ENCODE data around the gene OBSCN. TPM values are rescaled to one million over a fixed set of nuclear protein-coding genes. Genes with fewer than 3 reads are reported as not detected.

Gene OBSCN
- total and polyA plus RNA-seq, 2 of the 4 experiments (the other 2 are of a cell fraction): 4.1 to 9.5 TPM

DNA sequence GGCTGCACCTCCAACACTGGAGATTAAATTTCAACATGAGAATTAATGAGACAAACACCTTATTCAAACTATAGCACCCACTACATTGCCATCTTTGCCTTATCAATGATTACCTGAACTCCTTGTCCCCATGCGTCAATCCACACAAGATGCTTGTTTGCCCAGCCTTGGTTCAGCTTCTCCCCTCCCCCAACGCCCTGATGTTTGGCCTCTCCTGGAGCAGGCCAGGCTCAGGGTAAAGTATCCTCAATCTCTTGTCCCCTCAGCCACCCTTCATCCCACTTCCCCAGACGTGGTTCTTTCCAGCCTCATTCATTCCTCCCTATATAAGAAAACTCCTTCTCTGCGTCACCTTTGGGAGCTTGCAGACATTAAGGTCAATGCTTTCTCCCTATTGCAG is 220.6 kb downstream of the OBSCN start:
- H2BK15ac ChIP-seq (ENCODE audit: low read depth, low read length): no peak overlapping the region
- ChIA-PET POLR2A (ENCODE audit: unreplicated experiment) (no interaction called here), CTCF (no interaction called here)
- H3K9ac ChIP-seq (ENCODE audit: low read depth, low read length): no peak overlapping the region
- no peak overlapping the region for H3K27ac ChIP-seq (ENCODE audit: insufficient read depth, low read length)
- WGBS, 2 experiments (ENCODE audit: extremely low coverage in 2 of 2, insufficient read length in 1 of 2): 50% methylated on average over 2 of the region's 4 CpGs; no CpG with 5 or more reads in 1 of the 2 experiments
- H3K56ac ChIP-seq (ENCODE audit: extremely low read depth, insufficient read depth, low read length): no peak overlapping the region
- H3K27me3 ChIP-seq (ENCODE audit: control insufficient read depth, insufficient read depth, low read length): no peaks in the 10 kb centered on the region
- no peak overlapping the region for H4K91ac ChIP-seq (ENCODE audit: insufficient read depth, low read depth, low read length)
- no peak overlapping the region for H2AK5ac ChIP-seq (ENCODE audit: low read depth, low read length)
- no peak overlapping the region for H3K23ac ChIP-seq (ENCODE audit: low read depth, low read length)
- dilution Hi-C loops (cut with HindIII; ENCODE audit: low sequenced_read_pairs, unreplicated experiment): no loop called here
- H4K20me1 ChIP-seq (ENCODE audit: insufficient read depth, low read length): no peaks in the 10 kb centered on the region
- no peak for ATAC-seq (ENCODE audit: low read depth)
- H3K18ac ChIP-seq (ENCODE audit: low read depth, low read length): no peak overlapping the region
- no peaks in the 10 kb centered on the region for H3K9me3 ChIP-seq (ENCODE audit: control insufficient read depth, insufficient read depth, low read length)
- H2BK20ac ChIP-seq (ENCODE audit: low read depth, low read length): no peak overlapping the region
- H2BK5ac ChIP-seq (ENCODE audit: low read depth, low read length, poor library complexity, severe bottlenecking): no peak overlapping the region
- H3K4ac ChIP-seq (ENCODE audit: low read depth, low read length): no peak overlapping the region
- H3K9me1 ChIP-seq (ENCODE audit: insufficient read depth, low read length): 0 out of 2 replicates have a peak, but pooled peaks cover 5% of the 10 kb centered on the region
- H3K36me3 ChIP-seq (ENCODE audit: control insufficient read depth, insufficient read depth, low read length): peaks cover 3% of the 10 kb centered on the region
- in situ Hi-C loops (cut with MboI; ENCODE audit: low sequenced_read_pairs): no loop called here
- no peak overlapping the region for H2AFZ ChIP-seq (replicated peaks; ENCODE audit: low read length, poor library complexity)
- no peak overlapping the region for H4K8ac ChIP-seq (ENCODE audit: low read depth in 2 of 2, low read length in 2 of 2)
- no peaks in the 10 kb centered on the region for H3K79me1 ChIP-seq (ENCODE audit: low read depth in 1 of 2, low read length in 2 of 2)
- H3K4me2 ChIP-seq (ENCODE audit: low read depth, low read length): no peak overlapping the region
- H3K4me1 ChIP-seq (ENCODE audit: control insufficient read depth, insufficient read depth, low read length): no peaks in the 10 kb centered on the region
- TF ChIP-seq MAZ (IDR thresholded peaks at IDR 0.05; ENCODE audit: borderline replicate concordance, low read depth, low read length): no peak
- TF ChIP-seq RAD21 (IDR thresholded peaks at IDR 0.05; ENCODE audit: low read length): no peak
- no peak for TF ChIP-seq FOS (IDR thresholded peaks at IDR 0.05; ENCODE audit: low read depth, low read length)
- TF ChIP-seq, protein P1, sequence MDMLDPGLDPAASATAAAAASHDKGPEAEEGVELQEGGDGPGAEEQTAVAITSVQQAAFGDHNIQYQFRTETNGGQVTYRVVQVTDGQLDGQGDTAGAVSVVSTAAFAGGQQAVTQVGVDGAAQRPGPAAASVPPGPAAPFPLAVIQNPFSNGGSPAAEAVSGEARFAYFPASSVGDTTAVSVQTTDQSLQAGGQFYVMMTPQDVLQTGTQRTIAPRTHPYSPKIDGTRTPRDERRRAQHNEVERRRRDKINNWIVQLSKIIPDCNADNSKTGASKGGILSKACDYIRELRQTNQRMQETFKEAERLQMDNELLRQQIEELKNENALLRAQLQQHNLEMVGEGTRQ (IDR thresholded peaks at IDR 0.05; ENCODE audit: low read depth, low read length): no peak
- TF ChIP-seq MXI1 (IDR thresholded peaks at IDR 0.05; ENCODE audit: borderline replicate concordance, low read depth, low read length): no peak
- no peak for TF ChIP-seq POLR2A (IDR thresholded peaks at IDR 0.05; ENCODE audit: low read depth, low read length)
- no peak for TF ChIP-seq RCOR1 (IDR thresholded peaks at IDR 0.05; ENCODE audit: insufficient replicate concordance, low read length)
- TF ChIP-seq ELK1 (IDR thresholded peaks at IDR 0.05; ENCODE audit: borderline replicate concordance, low read depth, low read length): no peak
- TF ChIP-seq CEBPB (IDR thresholded peaks at IDR 0.05; ENCODE audit: low read depth, low read length): no peak
- TF ChIP-seq CTCF (conservative IDR thresholded peaks at IDR 0.05; ENCODE audit: low read depth, low read length): no peak
- no peak for TF ChIP-seq MAFK (IDR thresholded peaks at IDR 0.05; ENCODE audit: low read depth, low read length)
- TF ChIP-seq SMC3 (IDR thresholded peaks at IDR 0.05; ENCODE audit: low read depth, low read length): no peak
- H2BK120ac ChIP-seq (ENCODE audit: low read depth, low read length): no peak overlapping the region
- intact Hi-C loops (cut with micrococcal nuclease): no loop called here
- no peak for DNase-seq
- no peak overlapping the region for H4K5ac ChIP-seq (ENCODE audit: low read depth, low read length)
- H3K4me3 ChIP-seq (ENCODE audit: insufficient read depth, low read depth, low read length): no peak overlapping the region
- BruUV-seq (replicated peaks): no TSS peak
- no peak overlapping the region for H3K14ac ChIP-seq (replicated peaks; ENCODE audit: low read depth, low read length)
- no peak overlapping the region for H2AK9ac ChIP-seq (replicated peaks; ENCODE audit: low read depth, low read length, poor library complexity)
